ENCODE results near the gene ICE2. TPM values are rescaled to one million over a fixed set of nuclear protein-coding genes. Genes with fewer than 3 reads are reported as not detected.

The ICE2 gene
- total RNA-seq, 6 experiments from 2014 or later: 29.3 to 36.9 (median 33.8) TPM

GRCh38 chr15:60523056-60523455 lies 44.1 kb upstream of the ICE2 start:
- H3K27me3 Mint-ChIP-seq (ENCODE audit: insufficient read depth): peaks cover 2% of the 10 kb centered on the region; the same call in 1 of the 2 replicates
- H3K27ac Mint-ChIP-seq: peak overlapping the region; percentile 76
- TF ChIP-seq, protein P1, sequence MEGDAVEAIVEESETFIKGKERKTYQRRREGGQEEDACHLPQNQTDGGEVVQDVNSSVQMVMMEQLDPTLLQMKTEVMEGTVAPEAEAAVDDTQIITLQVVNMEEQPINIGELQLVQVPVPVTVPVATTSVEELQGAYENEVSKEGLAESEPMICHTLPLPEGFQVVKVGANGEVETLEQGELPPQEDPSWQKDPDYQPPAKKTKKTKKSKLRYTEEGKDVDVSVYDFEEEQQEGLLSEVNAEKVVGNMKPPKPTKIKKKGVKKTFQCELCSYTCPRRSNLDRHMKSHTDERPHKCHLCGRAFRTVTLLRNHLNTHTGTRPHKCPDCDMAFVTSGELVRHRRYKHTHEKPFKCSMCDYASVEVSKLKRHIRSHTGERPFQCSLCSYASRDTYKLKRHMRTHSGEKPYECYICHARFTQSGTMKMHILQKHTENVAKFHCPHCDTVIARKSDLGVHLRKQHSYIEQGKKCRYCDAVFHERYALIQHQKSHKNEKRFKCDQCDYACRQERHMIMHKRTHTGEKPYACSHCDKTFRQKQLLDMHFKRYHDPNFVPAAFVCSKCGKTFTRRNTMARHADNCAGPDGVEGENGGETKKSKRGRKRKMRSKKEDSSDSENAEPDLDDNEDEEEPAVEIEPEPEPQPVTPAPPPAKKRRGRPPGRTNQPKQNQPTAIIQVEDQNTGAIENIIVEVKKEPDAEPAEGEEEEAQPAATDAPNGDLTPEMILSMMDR (IDR thresholded peaks at IDR 0.05): no peak
- peak overlapping the region; percentile 50 for H3K4me3 Mint-ChIP-seq
- no peaks in the 10 kb centered on the region for H3K9me3 Mint-ChIP-seq
- H3K36me3 Mint-ChIP-seq (ENCODE audit: low read depth): no peaks in the 10 kb centered on the region
- DNase-seq: peak; percentile 50
- peaks cover 75% of the 10 kb centered on the region for H3K4me1 Mint-ChIP-seq (ENCODE audit: low read depth)

GRCh38 chr15:60520825-60521368 lies 42.0 kb upstream of the ICE2 start:
- H3K4me1 Mint-ChIP-seq (ENCODE audit: low read depth): peaks cover 68% of the 10 kb centered on the region
- no peaks in the 10 kb centered on the region for H3K9me3 Mint-ChIP-seq
- peak; percentile 60 for DNase-seq
- TF ChIP-seq, protein P1 (IDR thresholded peaks at IDR 0.05): peak; percentile 95
- peak overlapping the region; percentile 6 for H3K4me3 Mint-ChIP-seq
- H3K27me3 Mint-ChIP-seq (ENCODE audit: insufficient read depth): no peaks in the 10 kb centered on the region; the same call in 1 of the 2 replicates
- peak overlapping the region; percentile 37 for H3K27ac Mint-ChIP-seq
- H3K36me3 Mint-ChIP-seq (ENCODE audit: low read depth): no peaks in the 10 kb centered on the region

GRCh38 chr15:60520013-60520824 lies 41.3 kb upstream of the ICE2 start:
- no peaks in the 10 kb centered on the region; the same call in 1 of the 2 replicates for H3K27me3 Mint-ChIP-seq (ENCODE audit: insufficient read depth)
- TF ChIP-seq, protein P1 (IDR thresholded peaks at IDR 0.05): no peak
- peak; percentile 15 for DNase-seq
- H3K4me3 Mint-ChIP-seq: peak overlapping the region; percentile 6
- peaks cover 62% of the 10 kb centered on the region for H3K4me1 Mint-ChIP-seq (ENCODE audit: low read depth)
- H3K27ac Mint-ChIP-seq: peak overlapping the region; percentile 37
- H3K9me3 Mint-ChIP-seq: no peaks in the 10 kb centered on the region
- H3K36me3 Mint-ChIP-seq (ENCODE audit: low read depth): no peaks in the 10 kb centered on the region

DNA sequence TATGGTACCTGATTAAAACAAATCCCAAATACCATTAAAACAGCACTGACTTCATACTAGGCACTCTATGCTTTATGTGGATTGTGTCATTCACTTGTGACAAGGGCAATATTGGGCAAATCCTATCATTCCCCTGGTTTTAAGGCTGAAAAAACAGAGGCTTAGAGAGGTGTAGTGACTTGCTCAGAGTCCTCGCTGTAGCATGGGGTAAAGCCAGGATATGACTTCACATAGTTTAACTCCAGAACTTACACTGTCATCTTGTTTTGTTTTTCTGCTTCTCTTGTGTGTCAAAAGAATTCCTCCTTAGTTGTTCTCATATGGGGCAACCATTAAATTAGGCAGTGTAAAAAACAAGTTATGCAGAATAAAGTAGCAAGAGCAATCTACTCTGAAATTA lies 40.3 kb upstream of the ICE2 start:
- TF ChIP-seq, protein P1 (IDR thresholded peaks at IDR 0.05): no peak
- Mint-ChIP-seq H3K36me3 (ENCODE audit: low read depth) (no peaks in the 10 kb centered on the region), H3K4me3 (no peak overlapping the region), H3K9me3 (no peaks in the 10 kb centered on the region), H3K27me3 (ENCODE audit: insufficient read depth) (no peaks in the 10 kb centered on the region; the same call in 1 of the 2 replicates), H3K4me1 (ENCODE audit: low read depth) (peaks cover 55% of the 10 kb centered on the region), H3K27ac (peak overlapping the region; percentile 27; the same call in 1 of the 2 replicates)
- DNase-seq: peak; percentile 2

DNA sequence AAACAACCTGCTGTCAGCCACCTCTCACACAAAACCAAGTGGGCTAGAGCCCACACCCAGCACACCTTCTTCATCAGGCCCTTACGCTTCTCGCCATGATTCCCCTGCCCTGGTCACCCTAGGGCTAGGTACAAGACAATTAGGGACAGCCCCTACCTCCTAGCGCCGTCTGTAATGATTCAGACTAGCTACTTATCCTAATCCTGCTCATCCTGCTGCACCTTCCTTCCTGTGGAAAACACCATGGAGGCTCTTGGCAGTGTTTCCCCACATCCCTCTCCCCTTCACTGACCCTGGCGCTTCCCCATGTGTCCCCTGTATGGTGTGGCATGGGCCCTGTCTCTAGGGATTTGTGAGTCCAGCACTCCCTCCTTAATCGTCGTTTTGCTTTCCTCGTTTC lies 39.6 kb upstream of the ICE2 start:
- no peak overlapping the region for H3K27ac Mint-ChIP-seq
- no peaks in the 10 kb centered on the region for H3K36me3 Mint-ChIP-seq (ENCODE audit: low read depth)
- TF ChIP-seq, protein P1 (IDR thresholded peaks at IDR 0.05): no peak
- H3K9me3 Mint-ChIP-seq: no peaks in the 10 kb centered on the region
- no peak for DNase-seq
- H3K27me3 Mint-ChIP-seq (ENCODE audit: insufficient read depth): no peaks in the 10 kb centered on the region
- H3K4me1 Mint-ChIP-seq (ENCODE audit: low read depth): peaks cover 47% of the 10 kb centered on the region
- no peak overlapping the region for H3K4me3 Mint-ChIP-seq

Measured in HFFc6 (cell line).